ENCODE data around the gene IL17RD. TPM values are rescaled to one million over a fixed set of nuclear protein-coding genes. Genes with fewer than 3 reads are reported as not detected.

Gene IL17RD
- total and polyA plus RNA-seq, 2 experiments from 2014 or later, result 10.7 to 104 TPM

DNA sequence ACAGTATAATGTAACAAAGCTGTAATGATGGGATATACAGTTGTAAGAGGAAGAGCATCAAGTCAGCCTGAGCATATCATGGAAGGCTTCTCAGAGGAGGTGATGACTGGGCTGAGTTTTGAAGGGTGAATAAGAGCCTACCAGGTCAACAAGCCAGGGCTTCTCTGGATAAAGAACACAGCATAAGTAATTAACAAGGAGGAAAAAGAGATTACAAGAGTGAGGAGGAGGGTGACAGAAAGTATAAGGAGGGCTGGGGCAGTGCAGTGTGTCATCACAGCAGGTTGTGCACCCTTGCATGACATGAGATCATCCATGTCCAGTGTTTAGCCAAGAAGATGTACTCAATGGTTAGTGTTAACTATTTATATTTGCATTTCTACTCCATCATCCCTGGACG lies 121.6 kb downstream of the IL17RD start:
- no peak for TF ChIP-seq ZNF114 (CRISPR knock-in tag; IDR thresholded peaks at IDR 0.05)
- no peak for TF ChIP-seq JUNB (IDR thresholded peaks at IDR 0.05; ENCODE audit: unreplicated experiment)
- TF ChIP-seq, protein P1, sequence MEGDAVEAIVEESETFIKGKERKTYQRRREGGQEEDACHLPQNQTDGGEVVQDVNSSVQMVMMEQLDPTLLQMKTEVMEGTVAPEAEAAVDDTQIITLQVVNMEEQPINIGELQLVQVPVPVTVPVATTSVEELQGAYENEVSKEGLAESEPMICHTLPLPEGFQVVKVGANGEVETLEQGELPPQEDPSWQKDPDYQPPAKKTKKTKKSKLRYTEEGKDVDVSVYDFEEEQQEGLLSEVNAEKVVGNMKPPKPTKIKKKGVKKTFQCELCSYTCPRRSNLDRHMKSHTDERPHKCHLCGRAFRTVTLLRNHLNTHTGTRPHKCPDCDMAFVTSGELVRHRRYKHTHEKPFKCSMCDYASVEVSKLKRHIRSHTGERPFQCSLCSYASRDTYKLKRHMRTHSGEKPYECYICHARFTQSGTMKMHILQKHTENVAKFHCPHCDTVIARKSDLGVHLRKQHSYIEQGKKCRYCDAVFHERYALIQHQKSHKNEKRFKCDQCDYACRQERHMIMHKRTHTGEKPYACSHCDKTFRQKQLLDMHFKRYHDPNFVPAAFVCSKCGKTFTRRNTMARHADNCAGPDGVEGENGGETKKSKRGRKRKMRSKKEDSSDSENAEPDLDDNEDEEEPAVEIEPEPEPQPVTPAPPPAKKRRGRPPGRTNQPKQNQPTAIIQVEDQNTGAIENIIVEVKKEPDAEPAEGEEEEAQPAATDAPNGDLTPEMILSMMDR (conservative IDR thresholded peaks at IDR 0.05; ENCODE audit: low read depth in 2 of 2), result no peak
- TF ChIP-seq, protein P2, sequence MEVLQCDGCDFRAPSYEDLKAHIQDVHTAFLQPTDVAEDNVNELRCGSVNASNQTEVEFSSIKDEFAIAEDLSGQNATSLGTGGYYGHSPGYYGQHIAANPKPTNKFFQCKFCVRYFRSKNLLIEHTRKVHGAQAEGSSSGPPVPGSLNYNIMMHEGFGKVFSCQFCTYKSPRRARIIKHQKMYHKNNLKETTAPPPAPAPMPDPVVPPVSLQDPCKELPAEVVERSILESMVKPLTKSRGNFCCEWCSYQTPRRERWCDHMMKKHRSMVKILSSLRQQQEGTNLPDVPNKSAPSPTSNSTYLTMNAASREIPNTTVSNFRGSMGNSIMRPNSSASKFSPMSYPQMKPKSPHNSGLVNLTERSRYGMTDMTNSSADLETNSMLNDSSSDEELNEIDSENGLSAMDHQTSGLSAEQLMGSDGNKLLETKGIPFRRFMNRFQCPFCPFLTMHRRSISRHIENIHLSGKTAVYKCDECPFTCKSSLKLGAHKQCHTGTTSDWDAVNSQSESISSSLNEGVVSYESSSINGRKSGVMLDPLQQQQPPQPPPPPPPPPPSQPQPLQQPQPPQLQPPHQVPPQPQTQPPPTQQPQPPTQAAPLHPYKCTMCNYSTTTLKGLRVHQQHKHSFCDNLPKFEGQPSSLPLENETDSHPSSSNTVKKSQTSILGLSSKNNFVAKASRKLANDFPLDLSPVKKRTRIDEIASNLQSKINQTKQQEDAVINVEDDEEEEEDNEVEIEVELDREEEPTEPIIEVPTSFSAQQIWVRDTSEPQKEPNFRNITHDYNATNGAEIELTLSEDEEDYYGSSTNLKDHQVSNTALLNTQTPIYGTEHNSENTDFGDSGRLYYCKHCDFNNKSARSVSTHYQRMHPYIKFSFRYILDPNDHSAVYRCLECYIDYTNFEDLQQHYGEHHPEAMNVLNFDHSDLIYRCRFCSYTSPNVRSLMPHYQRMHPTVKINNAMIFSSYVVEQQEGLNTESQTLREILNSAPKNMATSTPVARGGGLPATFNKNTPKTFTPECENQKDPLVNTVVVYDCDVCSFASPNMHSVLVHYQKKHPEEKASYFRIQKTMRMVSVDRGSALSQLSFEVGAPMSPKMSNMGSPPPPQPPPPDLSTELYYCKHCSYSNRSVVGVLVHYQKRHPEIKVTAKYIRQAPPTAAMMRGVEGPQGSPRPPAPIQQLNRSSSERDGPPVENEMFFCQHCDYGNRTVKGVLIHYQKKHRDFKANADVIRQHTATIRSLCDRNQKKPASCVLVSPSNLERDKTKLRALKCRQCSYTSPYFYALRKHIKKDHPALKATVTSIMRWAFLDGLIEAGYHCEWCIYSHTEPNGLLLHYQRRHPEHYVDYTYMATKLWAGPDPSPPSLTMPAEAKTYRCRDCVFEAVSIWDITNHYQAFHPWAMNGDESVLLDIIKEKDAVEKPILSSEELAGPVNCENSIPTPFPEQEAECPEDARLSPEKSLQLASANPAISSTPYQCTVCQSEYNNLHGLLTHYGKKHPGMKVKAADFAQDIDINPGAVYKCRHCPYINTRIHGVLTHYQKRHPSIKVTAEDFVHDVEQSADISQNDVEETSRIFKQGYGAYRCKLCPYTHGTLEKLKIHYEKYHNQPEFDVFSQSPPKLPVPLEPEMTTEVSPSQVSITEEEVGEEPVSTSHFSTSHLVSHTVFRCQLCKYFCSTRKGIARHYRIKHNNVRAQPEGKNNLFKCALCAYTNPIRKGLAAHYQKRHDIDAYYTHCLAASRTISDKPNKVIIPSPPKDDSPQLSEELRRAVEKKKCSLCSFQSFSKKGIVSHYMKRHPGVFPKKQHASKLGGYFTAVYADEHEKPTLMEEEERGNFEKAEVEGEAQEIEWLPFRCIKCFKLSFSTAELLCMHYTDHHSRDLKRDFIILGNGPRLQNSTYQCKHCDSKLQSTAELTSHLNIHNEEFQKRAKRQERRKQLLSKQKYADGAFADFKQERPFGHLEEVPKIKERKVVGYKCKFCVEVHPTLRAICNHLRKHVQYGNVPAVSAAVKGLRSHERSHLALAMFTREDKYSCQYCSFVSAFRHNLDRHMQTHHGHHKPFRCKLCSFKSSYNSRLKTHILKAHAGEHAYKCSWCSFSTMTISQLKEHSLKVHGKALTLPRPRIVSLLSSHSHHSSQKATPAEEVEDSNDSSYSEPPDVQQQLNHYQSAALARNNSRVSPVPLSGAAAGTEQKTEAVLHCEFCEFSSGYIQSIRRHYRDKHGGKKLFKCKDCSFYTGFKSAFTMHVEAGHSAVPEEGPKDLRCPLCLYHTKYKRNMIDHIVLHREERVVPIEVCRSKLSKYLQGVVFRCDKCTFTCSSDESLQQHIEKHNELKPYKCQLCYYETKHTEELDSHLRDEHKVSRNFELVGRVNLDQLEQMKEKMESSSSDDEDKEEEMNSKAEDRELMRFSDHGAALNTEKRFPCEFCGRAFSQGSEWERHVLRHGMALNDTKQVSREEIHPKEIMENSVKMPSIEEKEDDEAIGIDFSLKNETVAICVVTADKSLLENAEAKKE (CRISPR knock-in tag; IDR thresholded peaks at IDR 0.05), result no peak
- no peak for TF ChIP-seq POLR2AphosphoS5 (IDR thresholded peaks at IDR 0.05; ENCODE audit: low read depth)
- no peak for TF ChIP-seq CREB1 (CRISPR knock-in tag; IDR thresholded peaks at IDR 0.05; ENCODE audit: low read depth)
- TF ChIP-seq EZH2 (IDR thresholded peaks at IDR 0.05; ENCODE audit: low read depth, unreplicated experiment), result no peak
- TF ChIP-seq, protein P3, sequence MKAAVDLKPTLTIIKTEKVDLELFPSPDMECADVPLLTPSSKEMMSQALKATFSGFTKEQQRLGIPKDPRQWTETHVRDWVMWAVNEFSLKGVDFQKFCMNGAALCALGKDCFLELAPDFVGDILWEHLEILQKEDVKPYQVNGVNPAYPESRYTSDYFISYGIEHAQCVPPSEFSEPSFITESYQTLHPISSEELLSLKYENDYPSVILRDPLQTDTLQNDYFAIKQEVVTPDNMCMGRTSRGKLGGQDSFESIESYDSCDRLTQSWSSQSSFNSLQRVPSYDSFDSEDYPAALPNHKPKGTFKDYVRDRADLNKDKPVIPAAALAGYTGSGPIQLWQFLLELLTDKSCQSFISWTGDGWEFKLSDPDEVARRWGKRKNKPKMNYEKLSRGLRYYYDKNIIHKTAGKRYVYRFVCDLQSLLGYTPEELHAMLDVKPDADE (IDR thresholded peaks at IDR 0.05), result no peak
- TF ChIP-seq ZNF331 (CRISPR knock-in tag; IDR thresholded peaks at IDR 0.05; ENCODE audit: low read depth), result no peak
- no peak for TF ChIP-seq NANOG (IDR thresholded peaks at IDR 0.05; ENCODE audit: borderline replicate concordance)
- no peak for TF ChIP-seq STAT1 (IDR thresholded peaks at IDR 0.05; ENCODE audit: unreplicated experiment)
- TF ChIP-seq, protein P4, sequence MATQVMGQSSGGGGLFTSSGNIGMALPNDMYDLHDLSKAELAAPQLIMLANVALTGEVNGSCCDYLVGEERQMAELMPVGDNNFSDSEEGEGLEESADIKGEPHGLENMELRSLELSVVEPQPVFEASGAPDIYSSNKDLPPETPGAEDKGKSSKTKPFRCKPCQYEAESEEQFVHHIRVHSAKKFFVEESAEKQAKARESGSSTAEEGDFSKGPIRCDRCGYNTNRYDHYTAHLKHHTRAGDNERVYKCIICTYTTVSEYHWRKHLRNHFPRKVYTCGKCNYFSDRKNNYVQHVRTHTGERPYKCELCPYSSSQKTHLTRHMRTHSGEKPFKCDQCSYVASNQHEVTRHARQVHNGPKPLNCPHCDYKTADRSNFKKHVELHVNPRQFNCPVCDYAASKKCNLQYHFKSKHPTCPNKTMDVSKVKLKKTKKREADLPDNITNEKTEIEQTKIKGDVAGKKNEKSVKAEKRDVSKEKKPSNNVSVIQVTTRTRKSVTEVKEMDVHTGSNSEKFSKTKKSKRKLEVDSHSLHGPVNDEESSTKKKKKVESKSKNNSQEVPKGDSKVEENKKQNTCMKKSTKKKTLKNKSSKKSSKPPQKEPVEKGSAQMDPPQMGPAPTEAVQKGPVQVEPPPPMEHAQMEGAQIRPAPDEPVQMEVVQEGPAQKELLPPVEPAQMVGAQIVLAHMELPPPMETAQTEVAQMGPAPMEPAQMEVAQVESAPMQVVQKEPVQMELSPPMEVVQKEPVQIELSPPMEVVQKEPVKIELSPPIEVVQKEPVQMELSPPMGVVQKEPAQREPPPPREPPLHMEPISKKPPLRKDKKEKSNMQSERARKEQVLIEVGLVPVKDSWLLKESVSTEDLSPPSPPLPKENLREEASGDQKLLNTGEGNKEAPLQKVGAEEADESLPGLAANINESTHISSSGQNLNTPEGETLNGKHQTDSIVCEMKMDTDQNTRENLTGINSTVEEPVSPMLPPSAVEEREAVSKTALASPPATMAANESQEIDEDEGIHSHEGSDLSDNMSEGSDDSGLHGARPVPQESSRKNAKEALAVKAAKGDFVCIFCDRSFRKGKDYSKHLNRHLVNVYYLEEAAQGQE (IDR thresholded peaks at IDR 0.05; ENCODE audit: unreplicated experiment), result no peak
- no peak for TF ChIP-seq EZH2phosphoT487 (IDR thresholded peaks at IDR 0.05; ENCODE audit: unreplicated experiment)
- H2AFZ ChIP-seq, result no peak overlapping the region
- Mint-ChIP-seq H3K36me3 (ENCODE audit: low read depth) (no peaks in the 10 kb centered on the region), H3K27me3 (ENCODE audit: insufficient read depth, low read depth, poor library complexity) (no peaks in the 10 kb centered on the region), H3K4me3 (no peak overlapping the region), H3K4me1 (peaks cover 12% of the 10 kb centered on the region), H3K9me3 (no peaks in the 10 kb centered on the region), H3K27ac (no peak overlapping the region)
- no peak overlapping the region for H3K4me2 ChIP-seq
- ATAC-seq (no peak), DNase-seq (ENCODE audit: low spot score) (no peak)
- no peaks in the 10 kb centered on the region for H3K27me3 ChIP-seq (ENCODE audit: insufficient read depth)
- no peak overlapping the region for H3K27ac ChIP-seq (ENCODE audit: low read depth)
- no peak overlapping the region for H3K4me3 ChIP-seq
- H3K36me3 ChIP-seq (ENCODE audit: insufficient read depth), result no peaks in the 10 kb centered on the region
- no peaks in the 10 kb centered on the region for H3K79me2 ChIP-seq (replicated peaks; ENCODE audit: insufficient read depth)
- no peaks in the 10 kb centered on the region for H3K4me1 ChIP-seq (ENCODE audit: insufficient read depth)
- no peaks in the 10 kb centered on the region for H4K20me1 ChIP-seq (replicated peaks; ENCODE audit: insufficient read depth)
- H3F3A ChIP-seq (replicated peaks; ENCODE audit: low read depth), result no peaks in the 10 kb centered on the region
- H3K9me2 ChIP-seq (ENCODE audit: insufficient read depth), result peaks cover 18% of the 10 kb centered on the region; the same call in 1 of the 2 replicates
